Ureter (tissue), 1 donor: Measurements from ENCODE around the gene GPX8. TPM values are rescaled to one million over a fixed set of nuclear protein-coding genes. Genes with fewer than 3 reads are reported as not detected.

Experiments
- DNase-seq: peaks from one replicate; pipeline ENCODE4 v3.0.0-alpha.2; 2020; ENCODE audit warnings: low spot score
- total RNA-seq: library from RNA; stranded (reverse); gene quantifications from one replicate; pipeline ENCODE4 v1.2.4, GENCODE V29; 2023
- donor health status: DM: yes; HTN: yes; CAD: no.

Gene GPX8
- total RNA-seq, 1 donor from 2014 or later, result 20.2 TPM

DNA sequence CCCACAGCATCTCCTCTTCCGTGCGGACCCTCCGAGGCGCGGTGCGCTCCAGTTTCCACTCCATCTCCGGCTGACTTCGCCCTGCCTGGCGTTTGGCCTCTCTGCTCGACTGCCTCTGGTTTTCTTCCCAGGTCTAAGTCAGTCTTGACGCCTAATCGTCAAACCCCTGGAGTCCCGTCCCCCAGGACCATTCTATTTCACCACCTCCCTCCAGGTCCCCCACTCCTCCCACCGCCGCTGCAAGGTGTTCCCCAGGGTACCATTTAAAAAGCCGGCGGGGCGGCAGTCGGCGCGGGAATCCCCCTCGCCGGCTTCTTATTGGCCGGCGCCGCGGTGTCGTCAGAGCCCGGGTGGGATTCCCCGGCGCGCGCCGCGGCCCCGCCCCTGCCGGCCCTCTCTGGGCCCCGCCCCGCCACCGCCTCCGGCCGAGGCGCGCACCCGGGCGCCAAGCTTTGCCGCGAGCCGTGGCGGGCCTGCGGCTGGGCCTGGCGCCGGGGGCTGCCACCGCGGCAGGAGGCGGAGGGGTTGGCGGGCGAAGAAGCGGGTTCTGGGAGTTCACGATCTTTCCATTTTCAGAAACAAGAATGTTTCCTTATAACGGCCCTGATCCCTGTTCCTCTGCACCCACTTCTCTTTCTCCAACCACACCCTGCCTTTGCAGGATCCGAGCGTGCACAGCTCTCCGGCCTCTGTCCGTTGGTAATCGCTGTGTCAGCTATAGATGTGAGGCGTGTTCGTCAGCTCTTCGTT lies 13.1 kb downstream of the GPX8 start, which contains the start of gene CDC20B:
Gene CDC20B, minus strand, starts transcription at position 241 of the 750 bp plus-strand sequence. Its CDS starts 177 bp downstream, at position 64.
- peak; percentile 51 for DNase-seq

GRCh38 chr5:55173687-55174230 lies 13.8 kb downstream of the GPX8 start:
- no peak for DNase-seq

GRCh38 chr5:55175781-55176175 lies 15.8 kb downstream of the GPX8 start:
- DNase-seq, result no peak

DNA sequence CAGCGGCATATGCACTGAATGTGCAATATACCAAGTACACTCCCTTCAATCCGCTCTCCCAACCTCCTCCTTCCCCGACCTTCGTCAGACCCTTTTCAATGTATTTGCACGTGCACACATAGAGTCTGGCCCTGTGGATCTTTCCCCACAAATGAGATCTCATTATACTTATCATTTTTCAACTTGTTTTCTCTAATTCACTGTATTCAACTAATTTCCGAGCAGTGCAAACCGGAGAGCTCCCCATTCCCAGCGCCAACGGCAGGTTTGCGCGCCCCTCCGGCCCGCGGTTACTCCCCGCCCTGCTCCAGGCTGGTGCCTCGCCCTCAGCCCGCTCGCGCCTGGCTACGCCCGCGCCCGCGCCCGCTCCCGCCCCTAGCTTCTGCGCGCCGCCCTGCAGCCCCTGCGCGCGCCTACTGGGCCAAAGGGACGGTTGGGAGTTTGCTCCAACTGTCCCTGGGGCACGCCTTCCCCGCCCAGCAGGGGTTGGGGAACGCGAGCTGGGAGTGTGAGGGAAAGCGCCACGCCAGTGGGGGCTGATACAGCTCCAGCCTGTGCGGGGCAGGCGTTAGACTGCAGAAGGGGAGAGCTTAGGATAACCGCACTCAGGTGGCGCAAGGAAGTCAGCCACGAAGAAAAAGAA lies 16.3 kb downstream of the GPX8 start:
- DNase-seq, result no peak

DNA sequence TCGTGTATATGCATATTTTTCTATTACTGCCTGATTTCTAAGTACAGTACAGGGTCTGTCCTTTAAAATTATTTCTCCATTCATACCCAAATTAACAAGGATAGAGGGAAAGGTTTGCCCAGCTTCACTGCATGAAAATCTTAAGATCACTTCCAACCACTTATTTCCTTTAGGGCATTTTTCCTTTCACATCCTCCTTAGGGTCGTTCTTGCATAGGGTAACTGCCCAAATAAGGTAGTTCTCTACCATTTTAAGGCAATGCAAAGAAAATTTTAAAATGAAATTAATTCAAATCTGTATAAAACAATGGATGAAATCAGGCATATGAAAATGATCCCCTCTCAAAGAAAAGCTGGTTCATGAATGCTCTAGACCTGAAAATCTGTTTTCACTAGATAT lies 17.1 kb downstream of the GPX8 start:
- DNase-seq, result no peak

GRCh38 chr5:55180016-55180415 lies 20.0 kb downstream of the GPX8 start:
- DNase-seq, result no peak

DNA sequence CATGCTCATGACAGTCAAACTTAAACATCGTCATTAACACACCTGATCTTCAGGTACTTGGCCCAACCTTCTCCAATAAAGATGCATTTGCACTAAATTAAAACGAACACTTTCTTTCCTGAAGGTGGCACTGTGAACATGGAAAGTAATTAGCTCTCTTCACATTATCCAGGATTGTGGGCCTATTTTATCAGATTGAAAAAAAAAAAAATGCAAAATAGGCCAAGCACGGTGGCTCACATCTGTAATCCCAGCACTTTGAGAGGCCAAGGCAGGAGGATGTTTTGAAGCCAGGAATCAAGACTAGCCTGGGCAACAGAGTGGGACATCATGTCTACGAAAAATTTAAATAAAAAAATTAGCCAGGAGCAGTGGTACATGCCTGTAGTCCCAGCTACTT lies 27.4 kb downstream of the GPX8 start:
- no peak for DNase-seq

- no peak for DNase-seq
Observed at GRCh38 chr5:55188656-55189540, 28.9 kb downstream of the GPX8 start.

- DNase-seq, result no peak
Observed at GRCh38 chr5:55191165-55191564, 31.2 kb downstream of the GPX8 start.

- no peak for DNase-seq
Observed at GRCh38 chr5:55205001-55205400, 45.0 kb downstream of the GPX8 start.

DNA sequence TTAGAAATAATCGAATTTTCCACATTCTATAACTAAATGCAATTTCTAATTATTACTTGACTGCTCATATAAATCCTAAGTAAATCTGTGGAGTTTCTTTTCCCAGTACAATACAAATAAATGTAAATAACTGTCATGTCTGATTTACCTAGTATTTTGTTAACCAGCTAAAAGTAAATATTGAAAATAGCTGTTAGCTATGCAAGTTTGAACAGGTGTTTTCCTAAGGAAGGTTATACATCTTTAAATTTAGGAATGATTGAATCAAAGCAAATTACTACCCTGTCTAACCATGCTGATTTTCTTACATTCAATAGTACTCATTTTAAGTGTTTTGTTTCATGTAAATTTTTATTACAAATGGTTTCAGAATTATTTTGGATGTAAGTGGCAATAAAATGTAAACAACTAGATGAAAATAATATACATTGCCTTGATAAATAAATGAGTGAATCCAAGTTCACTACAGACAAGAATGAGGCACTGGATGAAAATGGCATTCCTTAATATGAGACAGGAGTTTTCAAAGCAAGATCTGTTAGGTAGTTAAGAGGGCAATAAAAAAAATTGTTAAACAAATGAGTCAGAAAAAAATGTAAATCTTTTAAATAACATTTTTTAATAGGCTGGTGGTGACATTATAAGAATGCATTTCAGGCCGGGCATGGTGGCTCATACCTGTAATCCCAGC lies 51.4 kb downstream of the GPX8 start:
- DNase-seq, result no peak

Other genes with a start within 250 kb of the GPX8 start
- not detected for gene ESM1, start 174.6 kb upstream of the GPX8 start, total RNA-seq
- gene GZMK, start 135.9 kb upstream of the GPX8 start, total RNA-seq, result 0.49 TPM
- gene GZMA, start 57.5 kb upstream of the GPX8 start, total RNA-seq, result 2.1 TPM
- not detected for gene CDC20B, start 13.0 kb downstream of the GPX8 start, total RNA-seq
- gene MCIDAS, start 67.1 kb downstream of the GPX8 start, total RNA-seq, result 2.7 TPM
- gene CCNO, start 73.4 kb downstream of the GPX8 start, total RNA-seq, result 16.5 TPM
- gene DHX29, start 147.5 kb downstream of the GPX8 start, total RNA-seq, result 29.8 TPM
- gene MTREX, start 147.8 kb downstream of the GPX8 start, total RNA-seq, result 101 TPM